ENCODE measurements around the gene UPP2. TPM values are rescaled to one million over a fixed set of nuclear protein-coding genes. Genes with fewer than 3 reads are reported as not detected.

The UPP2 gene
- total RNA-seq: under 1 TPM in 1 of 4 donors, not detected in 3; 0.28 TPM

- H3K4me1 ChIP-seq: no peaks in the 10 kb centered on the region
These were observed at the start of gene UPP2 for GRCh38 chr2:158101384-158101926. Gene UPP2, plus strand, starts transcription at chr2:158101876. Its CDS starts 188 bp downstream, at chr2:158102064.

DNA sequence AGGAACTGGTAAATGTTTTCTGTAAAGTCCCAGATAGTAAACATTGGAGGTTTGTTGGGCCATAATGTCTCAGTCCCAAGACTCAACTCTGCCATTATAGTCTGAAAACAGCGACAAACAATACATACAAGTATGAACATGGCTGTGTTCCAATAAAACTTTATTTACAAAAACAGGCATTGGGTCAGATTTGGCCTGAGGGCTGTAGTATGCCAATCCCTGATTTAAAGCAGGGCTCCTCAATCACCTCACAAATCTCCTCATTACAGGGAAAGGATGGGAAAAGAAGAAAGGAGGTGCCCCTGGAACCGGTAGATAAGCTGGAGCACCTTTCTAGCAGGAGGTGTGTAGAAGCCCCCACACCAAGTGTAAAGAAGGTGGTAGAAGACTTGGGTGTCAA is 48.9 kb upstream of the UPP2 start:
- no peaks in the 10 kb centered on the region for H3K36me3 ChIP-seq
- H3K4me1 ChIP-seq: no peaks in the 10 kb centered on the region
- H3K27ac ChIP-seq: no peak overlapping the region
- intact Hi-C loops (cut with DNase I; ENCODE audit: low total_unique reads): no loop called here
- TF ChIP-seq POLR2A (IDR thresholded peaks at IDR 0.05): no peak
- TF ChIP-seq CTCF (IDR thresholded peaks at IDR 0.05): no peak
- no peak overlapping the region for H3K4me3 ChIP-seq
- H3K27me3 ChIP-seq: no peaks in the 10 kb centered on the region
- no peak for DNase-seq
- no peaks in the 10 kb centered on the region for H3K9me3 ChIP-seq

More at GRCh38 chr2:158101384-158101926, at the start of gene UPP2:
- TF ChIP-seq POLR2A (IDR thresholded peaks at IDR 0.05) (no peak), CTCF (IDR thresholded peaks at IDR 0.05) (no peak)
- Histone ChIP-seq H3K27me3 (no peaks in the 10 kb centered on the region), H3K9me3 (no peaks in the 10 kb centered on the region), H3K27ac (no peak within 1 kb of the TSS), H3K36me3 (no peaks in the 10 kb centered on the region), H3K4me3 (no peak within 1 kb of the TSS)
- intact Hi-C loops (cut with DNase I; ENCODE audit: low total_unique reads): no loop called here
- no peak for DNase-seq

GRCh38 chr2:158056875-158057274 is 44.8 kb upstream of the UPP2 start:
- intact Hi-C loops (cut with DNase I; ENCODE audit: low total_unique reads): no loop called here
- DNase-seq: no peak
- Histone ChIP-seq H3K4me1 (no peaks in the 10 kb centered on the region), H3K27ac (no peak overlapping the region), H3K27me3 (no peaks in the 10 kb centered on the region), H3K9me3 (no peaks in the 10 kb centered on the region), H3K4me3 (no peak overlapping the region), H3K36me3 (no peaks in the 10 kb centered on the region)
- no peak for TF ChIP-seq CTCF (IDR thresholded peaks at IDR 0.05)
- no peak for TF ChIP-seq POLR2A (IDR thresholded peaks at IDR 0.05)

DNA sequence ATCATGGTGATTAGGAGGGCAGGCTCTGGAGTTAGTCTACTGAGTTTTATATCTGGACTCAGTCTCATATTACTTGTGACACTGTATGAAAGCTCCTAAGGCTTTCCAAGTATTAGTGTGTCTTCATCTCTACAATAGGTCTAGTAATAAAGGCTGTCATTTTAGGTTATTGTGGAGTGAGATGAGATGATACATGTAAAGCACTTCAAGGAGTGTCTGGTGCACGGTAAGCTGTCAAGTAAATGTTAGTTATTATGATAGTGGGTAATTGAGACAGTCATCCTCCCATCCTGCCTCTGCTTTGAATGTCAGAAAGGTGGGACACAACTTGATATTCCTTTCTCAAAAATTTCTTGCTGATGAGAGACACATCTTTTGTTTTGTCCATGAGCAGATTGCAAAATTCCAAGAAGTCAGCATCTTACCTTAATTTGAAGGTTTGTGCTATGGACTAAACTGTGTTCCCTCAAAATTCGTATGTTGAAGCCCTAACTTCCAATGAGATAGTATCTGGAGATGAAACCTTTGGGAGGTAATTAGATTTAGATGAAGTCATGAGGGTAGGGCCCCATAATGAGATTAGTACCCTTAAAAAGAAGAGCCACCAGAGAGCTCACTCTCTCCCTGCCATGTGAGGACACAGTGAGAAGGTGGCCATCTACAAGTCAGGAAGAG is 41.4 kb upstream of the UPP2 start:
- TF ChIP-seq POLR2A (IDR thresholded peaks at IDR 0.05) (no peak), CTCF (IDR thresholded peaks at IDR 0.05) (no peak)
- no peak for DNase-seq
- H3K4me3 ChIP-seq: no peak overlapping the region
- no peak overlapping the region for H3K27ac ChIP-seq
- no peaks in the 10 kb centered on the region for H3K36me3 ChIP-seq
- H3K9me3 ChIP-seq: no peaks in the 10 kb centered on the region
- no peaks in the 10 kb centered on the region for H3K27me3 ChIP-seq
- intact Hi-C loops (cut with DNase I; ENCODE audit: low total_unique reads): no loop called here
- no peaks in the 10 kb centered on the region for H3K4me1 ChIP-seq

DNA sequence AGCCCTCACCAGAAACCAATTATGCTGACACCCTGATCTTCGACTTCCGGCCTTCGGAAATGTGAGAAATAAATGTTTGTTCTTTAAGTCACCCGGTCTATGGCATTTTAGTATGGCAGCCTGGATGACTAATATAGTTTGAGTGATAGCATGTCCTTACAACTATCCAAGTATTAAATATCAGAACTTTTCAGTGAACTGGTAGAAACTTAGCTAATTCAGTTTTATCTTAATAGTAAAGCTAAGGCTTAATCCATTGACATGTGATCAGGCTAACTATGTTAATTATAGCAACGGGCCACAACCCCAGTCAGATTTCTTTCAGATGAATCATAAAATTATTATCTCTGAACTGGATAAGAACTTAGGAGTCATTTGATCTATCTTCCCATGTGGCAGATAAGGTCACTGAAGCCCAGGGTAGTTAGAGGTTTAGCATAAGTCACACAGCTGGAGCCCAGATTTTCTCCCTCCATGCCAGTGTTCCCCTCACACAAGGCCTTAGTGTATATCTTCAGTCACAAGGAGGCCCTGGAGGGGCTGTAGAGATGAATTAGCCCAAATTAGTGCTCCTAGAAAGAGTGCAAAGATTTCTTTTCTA is 40.7 kb upstream of the UPP2 start:
- Histone ChIP-seq H3K36me3 (no peaks in the 10 kb centered on the region), H3K4me1 (no peaks in the 10 kb centered on the region), H3K27me3 (no peaks in the 10 kb centered on the region), H3K4me3 (no peak overlapping the region), H3K27ac (no peak overlapping the region), H3K9me3 (no peaks in the 10 kb centered on the region)
- TF ChIP-seq CTCF (IDR thresholded peaks at IDR 0.05): no peak
- TF ChIP-seq POLR2A (IDR thresholded peaks at IDR 0.05): no peak
- no peak for DNase-seq
- intact Hi-C loops (cut with DNase I; ENCODE audit: low total_unique reads): no loop called here

Measured in uterus (tissue), 4 donors.